Body of pancreas (tissue), 4 donors: ENCODE results near the gene FAM200C. TPM values are rescaled to one million over a fixed set of nuclear protein-coding genes. Genes with fewer than 3 reads are reported as not detected.

Experiments used
- ATAC-seq: fragments of 150-250 bp; one replicate; pipeline ENCODE4 v1.9.1; 2016
- DNase-seq, 4 donors: peaks; one replicate each; pipeline ENCODE4 v3.0.0-alpha.2; 2019
- H3K27ac ChIP-seq, 4 donors: fragments of 200-600 bp; sonication (generic); 1 replicate in 3 of 4; 2 replicates in 1 of 4; pipeline versions ENCODE4 v1.5.1 to v1.6.1; 2016 to 2019; ENCODE audit warnings: mild to moderate bottlenecking in 1 of 4, mixed read lengths in 1 of 4, moderate library complexity in 1 of 4
- H3K27me3 ChIP-seq, 2 donors: fragments of 200-600 bp; sonication (generic); one replicate each; pipeline ENCODE4 v1.6.0; 2016; ENCODE audit warnings: mild to moderate bottlenecking in 1 of 2
- H3K36me3 ChIP-seq, 2 donors: fragments of 200-600 bp; sonication (generic); replicated peaks in 1 of 2; 2 replicates each; pipeline ENCODE4 v1.5.1; 2016; ENCODE audit warnings: low read depth in 2 of 2; ENCODE audit not compliant: insufficient read depth in 1 of 2
- H3K4me1 ChIP-seq: fragments of 200-600 bp; sonication (generic); one replicate; pipeline ENCODE4 v1.6.0; 2016
- H3K4me3 ChIP-seq, 2 donors: fragments of 200-600 bp; sonication (generic); 1 replicate in 1 of 2; 2 replicates in 1 of 2; pipeline ENCODE4 v1.5.1; 2016 to 2019
- H3K9me3 ChIP-seq, 3 donors: fragments of 200-600 bp; sonication (generic); 1 replicate in 2 of 3; 2 replicates in 1 of 3; pipeline ENCODE4 v1.5.1; 2016
- POLR2A ChIP-seq, 3 donors: fragments of 450-650 bp; IDR thresholded peaks; one replicate each; pipeline ENCODE4 v1.6.1; 2016; ENCODE audit warnings: antibody characterized with exemption in 3 of 3, mild to moderate bottlenecking in 2 of 3
- WGBS, 2 donors: methylation state at CpG; one replicate each; pipeline ENCODE4 v1.1.5; 2017; 5-methylcytosine and 5-hydroxymethylcytosine counted together
- intact Hi-C: fragments of 100-400 bp; cut with DNase I; formaldehyde crosslinking; loops from one replicate; pipeline ENCODE4 v1.15.1; 2023
- total RNA-seq, 2 donors: library from RNA; depleted of rRNA; stranded (reverse); fragments of >200 nt; gene quantifications; one replicate each; pipeline ENCODE4 v1.1.0, GENCODE V29; 2016
- TF ChIP-seq, protein P1 (sequence below), 7 experiments: fragments of 450-650 bp in 4 of 7; fragments of 200-600 bp in 3 of 7; sonication (generic) in 3 of 7; IDR thresholded peaks; one replicate each; pipeline ENCODE4 v1.5.1; 2016 to 2019; ENCODE audit warnings: antibody characterized with exemption in 7 of 7

FAM200C gene
- total RNA-seq, 2 donors from 2014 or later, result 4.6 to 6.0 TPM

DNA sequence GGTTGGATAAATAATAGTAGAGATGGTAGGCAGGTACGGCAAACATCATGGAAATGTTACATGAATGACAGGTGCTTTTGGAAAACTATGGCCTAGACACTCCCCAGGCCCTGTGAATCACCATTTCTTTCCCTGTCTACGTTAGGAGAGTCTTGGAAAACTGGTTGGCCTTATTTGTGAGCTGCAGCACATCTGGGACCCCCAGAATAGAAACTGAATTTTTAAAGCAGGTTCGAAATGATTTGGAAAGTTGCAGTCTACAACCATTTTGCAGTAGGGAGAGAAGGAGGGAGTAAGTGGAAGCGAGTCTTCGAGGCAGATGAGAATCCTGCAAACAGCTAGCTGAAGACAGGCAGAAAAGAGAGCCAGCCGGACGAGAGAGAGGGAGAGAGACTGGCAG, 42.5 kb downstream of the FAM200C start:
- Histone ChIP-seq H3K4me1 (no peaks in the 10 kb centered on the region), H3K27ac (no peak overlapping the region), H3K4me3 (no peak overlapping the region), H3K36me3 (no peaks in the 10 kb centered on the region), H3K9me3 (no peaks in the 10 kb centered on the region), H3K27me3 (no peaks in the 10 kb centered on the region)
- TF ChIP-seq, protein P1, sequence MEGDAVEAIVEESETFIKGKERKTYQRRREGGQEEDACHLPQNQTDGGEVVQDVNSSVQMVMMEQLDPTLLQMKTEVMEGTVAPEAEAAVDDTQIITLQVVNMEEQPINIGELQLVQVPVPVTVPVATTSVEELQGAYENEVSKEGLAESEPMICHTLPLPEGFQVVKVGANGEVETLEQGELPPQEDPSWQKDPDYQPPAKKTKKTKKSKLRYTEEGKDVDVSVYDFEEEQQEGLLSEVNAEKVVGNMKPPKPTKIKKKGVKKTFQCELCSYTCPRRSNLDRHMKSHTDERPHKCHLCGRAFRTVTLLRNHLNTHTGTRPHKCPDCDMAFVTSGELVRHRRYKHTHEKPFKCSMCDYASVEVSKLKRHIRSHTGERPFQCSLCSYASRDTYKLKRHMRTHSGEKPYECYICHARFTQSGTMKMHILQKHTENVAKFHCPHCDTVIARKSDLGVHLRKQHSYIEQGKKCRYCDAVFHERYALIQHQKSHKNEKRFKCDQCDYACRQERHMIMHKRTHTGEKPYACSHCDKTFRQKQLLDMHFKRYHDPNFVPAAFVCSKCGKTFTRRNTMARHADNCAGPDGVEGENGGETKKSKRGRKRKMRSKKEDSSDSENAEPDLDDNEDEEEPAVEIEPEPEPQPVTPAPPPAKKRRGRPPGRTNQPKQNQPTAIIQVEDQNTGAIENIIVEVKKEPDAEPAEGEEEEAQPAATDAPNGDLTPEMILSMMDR (IDR thresholded peaks at IDR 0.05), result no peak
- TF ChIP-seq POLR2A (IDR thresholded peaks at IDR 0.05), result no peak
- intact Hi-C loops, result no loop called here
- DNase-seq (no peak), ATAC-seq (no peak)
- 70 to 73% methylated on average over 7 of the region's 7 CpGs for WGBS, 2 donors

DNA sequence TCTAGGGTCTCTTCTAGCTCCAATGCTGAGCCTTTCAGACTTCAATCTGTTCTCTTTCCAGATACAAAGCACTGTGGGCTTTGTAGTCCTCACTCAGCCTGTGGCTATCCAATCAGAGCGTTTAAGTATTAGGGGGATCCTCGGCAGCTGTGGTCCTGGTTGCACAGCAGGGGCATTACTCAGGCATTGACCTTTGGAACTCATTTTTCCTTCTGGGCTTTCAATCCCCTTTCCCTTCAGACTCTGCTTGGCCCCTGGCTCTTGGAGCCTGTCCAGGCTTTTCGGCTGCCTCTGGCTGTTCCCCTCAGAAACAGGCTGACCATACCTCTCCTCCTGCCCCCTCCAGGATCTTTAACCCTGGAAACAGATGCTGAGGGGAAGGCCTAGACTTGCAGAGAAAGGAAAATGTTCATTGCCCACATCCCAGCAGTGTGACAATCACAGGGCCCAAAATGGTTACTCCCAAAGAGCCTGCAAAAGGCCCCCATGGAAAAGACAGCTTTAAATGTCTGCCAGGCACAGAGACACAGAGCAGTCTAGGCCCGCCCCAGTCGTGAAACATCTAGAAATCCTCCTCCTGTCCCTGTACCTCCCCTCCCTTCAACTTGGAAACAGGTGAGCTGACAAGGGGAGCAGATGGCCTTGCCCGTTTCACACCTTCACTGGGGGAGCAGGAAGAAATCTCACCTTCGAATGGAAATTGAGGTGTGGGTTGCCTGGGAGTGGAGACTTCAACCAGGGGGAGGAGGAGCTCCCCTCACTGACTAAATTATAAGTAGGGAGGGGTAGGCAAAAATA, 43.1 kb downstream of the FAM200C start:
- 53 to 57% methylated on average over 7 of the region's 7 CpGs for whole genome bisulfite sequencing, 2 donors
- TF ChIP-seq POLR2A (IDR thresholded peaks at IDR 0.05), result no peak
- TF ChIP-seq, protein P1 (IDR thresholded peaks at IDR 0.05), result no peak
- H3K9me3 ChIP-seq, result no peaks in the 10 kb centered on the region
- H3K4me3 ChIP-seq, result no peak overlapping the region
- H3K4me1 ChIP-seq, result no peaks in the 10 kb centered on the region
- DNase-seq, result no peak
- no peaks in the 10 kb centered on the region for H3K36me3 ChIP-seq
- no peak overlapping the region for H3K27ac ChIP-seq
- H3K27me3 ChIP-seq, result no peaks in the 10 kb centered on the region
- intact Hi-C loops, result no loop called here
- no peak for ATAC-seq

DNA sequence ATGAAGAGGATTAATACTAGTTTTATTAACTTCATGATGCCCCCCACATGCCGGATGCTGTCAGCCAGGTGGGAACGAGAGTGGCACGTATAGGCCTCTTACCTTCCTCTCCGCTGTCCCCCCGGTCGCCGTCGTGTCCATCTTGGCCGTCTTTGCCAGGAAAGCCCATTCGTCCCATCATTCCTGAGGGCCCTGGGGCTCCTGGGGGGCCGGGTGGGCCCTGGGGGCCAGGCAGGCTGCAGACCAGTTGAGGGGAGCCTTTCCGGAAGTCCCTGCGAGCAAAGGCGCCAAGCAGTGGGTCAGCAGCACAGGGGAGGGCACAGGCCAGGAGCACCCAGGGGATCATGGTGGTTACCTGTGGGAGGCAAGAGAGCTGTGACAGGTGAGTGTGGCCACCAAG, 45.2 kb downstream of the FAM200C start:
- no peaks in the 10 kb centered on the region for H3K9me3 ChIP-seq
- WGBS, 2 donors, result 80 to 87% methylated on average over 14 of the region's 14 CpGs
- no peak overlapping the region for H3K27ac ChIP-seq
- no peaks in the 10 kb centered on the region for H3K27me3 ChIP-seq
- DNase-seq (no peak), ATAC-seq (no peak)
- no peaks in the 10 kb centered on the region for H3K36me3 ChIP-seq
- no peak for TF ChIP-seq POLR2A (IDR thresholded peaks at IDR 0.05)
- TF ChIP-seq, protein P1 (IDR thresholded peaks at IDR 0.05), result no peak
- no peaks in the 10 kb centered on the region for H3K4me1 ChIP-seq
- intact Hi-C loops, result no loop called here
- H3K4me3 ChIP-seq, result no peak overlapping the region

DNA sequence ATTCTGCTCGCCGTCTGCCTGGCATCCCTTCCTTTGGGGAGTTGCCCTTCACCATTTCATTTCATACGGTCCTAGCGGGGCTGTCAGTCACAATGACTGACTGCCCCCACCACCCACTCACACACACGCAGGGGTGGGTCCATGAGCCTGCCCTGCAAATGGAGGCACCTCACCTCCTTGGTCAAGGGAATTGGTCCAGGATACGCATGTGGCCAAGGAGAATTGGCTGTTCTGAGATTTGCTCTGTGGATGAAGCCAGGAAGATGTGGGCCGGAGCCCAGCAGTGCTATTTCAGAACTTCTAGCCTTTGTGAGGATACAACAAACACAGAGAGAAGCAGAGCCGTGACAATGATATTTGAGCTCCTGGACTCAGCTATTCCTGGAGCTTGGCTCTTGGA, 46.5 kb downstream of the FAM200C start:
- Histone ChIP-seq H3K9me3 (no peaks in the 10 kb centered on the region), H3K27ac (no peak overlapping the region), H3K4me3 (no peak overlapping the region), H3K27me3 (no peaks in the 10 kb centered on the region), H3K4me1 (no peaks in the 10 kb centered on the region), H3K36me3 (no peaks in the 10 kb centered on the region)
- intact Hi-C loops, result no loop called here
- WGBS, 2 donors, result 79 to 85% methylated on average over 8 of the region's 8 CpGs
- no peak for DNase-seq
- TF ChIP-seq POLR2A (IDR thresholded peaks at IDR 0.05), result no peak
- TF ChIP-seq, protein P1 (IDR thresholded peaks at IDR 0.05), result no peak
- ATAC-seq, result no peak

DNA sequence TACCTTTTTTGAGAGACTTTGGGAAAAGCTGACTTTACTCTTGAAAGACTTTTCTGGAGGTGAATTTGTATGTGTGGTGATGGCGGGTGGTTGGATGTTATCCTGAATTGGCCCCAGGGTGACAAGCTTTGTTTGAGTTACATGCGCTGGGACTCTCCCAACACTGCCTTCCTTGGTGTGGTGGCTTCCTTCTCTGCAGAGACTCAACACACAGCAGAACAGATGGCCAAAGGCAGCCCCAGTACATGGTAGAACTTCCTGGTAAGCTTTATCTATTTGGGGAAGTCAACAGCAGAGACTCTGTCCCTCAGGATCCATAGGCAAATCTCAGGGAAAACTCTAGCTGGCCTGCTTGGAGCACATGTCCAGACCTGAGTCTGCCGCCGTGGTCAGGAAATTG, 47.5 kb downstream of the FAM200C start:
- H3K27me3 ChIP-seq, result no peaks in the 10 kb centered on the region
- H3K36me3 ChIP-seq, result no peaks in the 10 kb centered on the region
- DNase-seq (no peak), ATAC-seq (no peak)
- intact Hi-C loops, result no loop called here
- no peak overlapping the region for H3K27ac ChIP-seq
- H3K4me1 ChIP-seq, result no peaks in the 10 kb centered on the region
- no peaks in the 10 kb centered on the region for H3K9me3 ChIP-seq
- WGBS, 2 donors, result 90 to 92% methylated on average over 4 of the region's 4 CpGs
- no peak for TF ChIP-seq POLR2A (IDR thresholded peaks at IDR 0.05)
- TF ChIP-seq, protein P1 (IDR thresholded peaks at IDR 0.05), result no peak
- H3K4me3 ChIP-seq, result no peak overlapping the region
